Neural progenitor cell (in vitro differentiated cells): ENCODE measurements around the gene ZNF559. TPM values are rescaled to one million over a fixed set of nuclear protein-coding genes. Genes with fewer than 3 reads are reported as not detected.
A peak's percentile ranks its signal among the peaks of the same experiment; 100 is the strongest.

Experiments
- DNase-seq: peaks from one replicate; pipeline ENCODE4 v3.0.0-alpha.2; 2016; ENCODE audit warnings: low spot score
- H2AFZ ChIP-seq: fragments of 200-600 bp; sonication (generic); replicated peaks from 2 replicates; pipeline ENCODE4 v1.6.1; 2016; ENCODE audit warnings: antibody characterized with exemption
- H3F3A ChIP-seq: fragments of 200-600 bp; sonication (generic); 2 replicates; pipeline ENCODE4 v1.6.1; 2016; ENCODE audit warnings: antibody characterized with exemption, low read depth
- H3K27ac ChIP-seq: fragments of 200-600 bp; sonication (generic); 2 replicates; pipeline ENCODE4 v1.5.1; 2016; ENCODE audit warnings: mild to moderate bottlenecking
- H3K27me3 ChIP-seq: fragments of 200-600 bp; sonication (generic); 2 replicates; pipeline ENCODE4 v1.6.1; 2016; ENCODE audit warnings: mild to moderate bottlenecking, moderate library complexity
- H3K36me3 ChIP-seq: fragments of 200-600 bp; sonication (generic); 2 replicates; pipeline ENCODE4 v1.5.1; 2016
- H3K4me1 ChIP-seq: fragments of 200-600 bp; sonication (generic); 2 replicates; pipeline ENCODE4 v1.6.1; 2016; ENCODE audit warnings: mixed run types
- H3K4me2 ChIP-seq: fragments of 200-600 bp; sonication (generic); 2 replicates; pipeline ENCODE4 v1.6.1; 2016
- H3K4me3 ChIP-seq: fragments of 200-600 bp; sonication (generic); 2 replicates; pipeline ENCODE4 v1.5.1; 2016
- H3K79me2 ChIP-seq: fragments of 200-600 bp; sonication (generic); 2 replicates; pipeline ENCODE4 v1.6.1; 2016; ENCODE audit warnings: low read depth
- H3K9ac ChIP-seq: fragments of 200-600 bp; sonication (generic); 2 replicates; pipeline ENCODE4 v1.6.1; 2016
- H3K9me3 ChIP-seq: fragments of 200-600 bp; sonication (generic); 2 replicates; pipeline ENCODE4 v1.5.1; 2016; ENCODE audit warnings: low read depth
- H4K20me1 ChIP-seq: fragments of 200-600 bp; sonication (generic); 2 replicates; pipeline ENCODE4 v1.6.1; 2016; ENCODE audit warnings: low read depth
- H3K27ac Mint-ChIP-seq: 3 replicates; pipeline ENCODE4 v1.8.0; 2021; ENCODE audit warnings: mixed read lengths
- H3K27me3 Mint-ChIP-seq: 2 replicates; pipeline ENCODE4 v1.8.0; 2022; ENCODE audit warnings: low read depth, mild to moderate bottlenecking, inconsistent platforms, moderate library complexity, mixed read lengths; ENCODE audit not compliant: insufficient read depth
- H3K36me3 Mint-ChIP-seq: 3 replicates; pipeline ENCODE4 v1.8.0; 2021; ENCODE audit warnings: mixed read lengths
- H3K4me1 Mint-ChIP-seq: 3 replicates; pipeline ENCODE4 v1.8.0; 2021; ENCODE audit warnings: mixed read lengths
- H3K4me3 Mint-ChIP-seq: 3 replicates; pipeline ENCODE4 v1.8.0; 2021; ENCODE audit warnings: mild to moderate bottlenecking, moderate library complexity, mixed read lengths
- H3K9me3 Mint-ChIP-seq: 3 replicates; pipeline ENCODE4 v1.8.0; 2020; ENCODE audit warnings: mixed read lengths
- EZH2 ChIP-seq: fragments of 200-600 bp; sonication (generic); IDR thresholded peaks from 2 replicates; pipeline ENCODE4 v1.6.1; 2017; ENCODE audit warnings: antibody characterized with exemption, mild to moderate bottlenecking, moderate library complexity
- EZH2phosphoT487 ChIP-seq: fragments of 200-600 bp; sonication (generic); IDR thresholded peaks from 2 replicates; pipeline ENCODE4 v1.6.1; 2017; ENCODE audit warnings: antibody characterized with exemption
- total RNA-seq: library from RNA; depleted of rRNA; stranded (reverse); fragments of >200 nt; gene quantifications from 2 replicates; pipeline ENCODE4 v1.2.3, GENCODE V29; 2015; ENCODE audit warnings: low replicate concordance
- TF ChIP-seq, protein P1 (sequence below): fragments of 200-600 bp; sonication (generic); IDR thresholded peaks from 2 replicates; pipeline ENCODE4 v1.5.1; 2017; ENCODE audit warnings: antibody characterized with exemption, mild to moderate bottlenecking

The ZNF559 gene
- total RNA-seq, 1 donor from 2014 or later, result 79.8 TPM

DNA sequence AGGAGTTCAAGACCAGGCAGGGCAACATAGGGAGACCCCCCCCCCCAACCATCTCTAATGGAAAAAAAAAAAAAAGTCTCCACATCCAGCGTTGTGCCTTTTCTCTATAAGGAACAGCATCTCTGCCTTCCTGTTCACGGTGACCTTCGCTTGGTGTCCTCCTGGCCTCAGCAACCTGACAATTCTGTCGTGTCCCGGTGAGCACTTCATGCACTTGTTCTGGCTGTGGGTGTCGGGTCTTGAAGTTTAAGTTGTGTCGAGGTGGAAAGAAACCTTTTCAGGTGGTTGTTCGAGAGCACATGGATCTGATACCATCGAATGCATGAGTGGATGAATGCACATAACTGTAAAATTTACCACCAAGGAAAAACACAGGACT is 594 bp downstream of the ZNF559 start:
- peak overlapping the region; percentile 74 for H3K4me2 ChIP-seq
- H3K9ac ChIP-seq, result peak overlapping the region; percentile 56
- H3F3A ChIP-seq, result peaks cover 14% of the 10 kb centered on the region
- TF ChIP-seq, protein P1, sequence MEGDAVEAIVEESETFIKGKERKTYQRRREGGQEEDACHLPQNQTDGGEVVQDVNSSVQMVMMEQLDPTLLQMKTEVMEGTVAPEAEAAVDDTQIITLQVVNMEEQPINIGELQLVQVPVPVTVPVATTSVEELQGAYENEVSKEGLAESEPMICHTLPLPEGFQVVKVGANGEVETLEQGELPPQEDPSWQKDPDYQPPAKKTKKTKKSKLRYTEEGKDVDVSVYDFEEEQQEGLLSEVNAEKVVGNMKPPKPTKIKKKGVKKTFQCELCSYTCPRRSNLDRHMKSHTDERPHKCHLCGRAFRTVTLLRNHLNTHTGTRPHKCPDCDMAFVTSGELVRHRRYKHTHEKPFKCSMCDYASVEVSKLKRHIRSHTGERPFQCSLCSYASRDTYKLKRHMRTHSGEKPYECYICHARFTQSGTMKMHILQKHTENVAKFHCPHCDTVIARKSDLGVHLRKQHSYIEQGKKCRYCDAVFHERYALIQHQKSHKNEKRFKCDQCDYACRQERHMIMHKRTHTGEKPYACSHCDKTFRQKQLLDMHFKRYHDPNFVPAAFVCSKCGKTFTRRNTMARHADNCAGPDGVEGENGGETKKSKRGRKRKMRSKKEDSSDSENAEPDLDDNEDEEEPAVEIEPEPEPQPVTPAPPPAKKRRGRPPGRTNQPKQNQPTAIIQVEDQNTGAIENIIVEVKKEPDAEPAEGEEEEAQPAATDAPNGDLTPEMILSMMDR, result no peak
- TF ChIP-seq EZH2, result no peak
- H2AFZ ChIP-seq, result peak overlapping the region; percentile 57
- Mint-ChIP-seq H3K36me3 (peaks cover 38% of the 10 kb centered on the region), H3K4me1 (peaks cover 8% of the 10 kb centered on the region), H3K27me3 (peaks cover 12% of the 10 kb centered on the region), H3K4me3 (peak overlapping the region; percentile 92), H3K9me3 (peaks cover 70% of the 10 kb centered on the region), H3K27ac (no peak overlapping the region)
- no peak for DNase-seq
- H3K27me3 ChIP-seq, result no peaks in the 10 kb centered on the region
- H3K4me1 ChIP-seq, result no peaks in the 10 kb centered on the region
- H3K79me2 ChIP-seq, result peaks cover 52% of the 10 kb centered on the region
- H3K27ac ChIP-seq, result no peak overlapping the region
- peaks cover 22% of the 10 kb centered on the region for H3K9me3 ChIP-seq
- peaks cover 28% of the 10 kb centered on the region for H3K36me3 ChIP-seq
- H4K20me1 ChIP-seq, result no peaks in the 10 kb centered on the region
- H3K4me3 ChIP-seq, result peak overlapping the region; percentile 68

GRCh38 chr19:9329999-9330398 is 6.0 kb downstream of the ZNF559 start:
- Mint-ChIP-seq H3K9me3 (peaks cover 87% of the 10 kb centered on the region), H3K4me3 (no peak overlapping the region), H3K27me3 (peaks cover 3% of the 10 kb centered on the region), H3K36me3 (peaks cover 75% of the 10 kb centered on the region), H3K4me1 (no peaks in the 10 kb centered on the region), H3K27ac (no peak overlapping the region)
- DNase-seq, result no peak
- no peaks in the 10 kb centered on the region for H3K27me3 ChIP-seq
- H3K4me3 ChIP-seq, result no peak overlapping the region
- TF ChIP-seq EZH2 (no peak), EZH2phosphoT487 (no peak)
- TF ChIP-seq, protein P1, result no peak
- peaks cover 96% of the 10 kb centered on the region for H3K79me2 ChIP-seq
- H3F3A ChIP-seq, result no peaks in the 10 kb centered on the region
- no peak overlapping the region for H3K4me2 ChIP-seq
- H2AFZ ChIP-seq, result no peak overlapping the region
- no peak overlapping the region for H3K27ac ChIP-seq
- peaks cover 62% of the 10 kb centered on the region for H3K9me3 ChIP-seq
- H3K9ac ChIP-seq, result no peak overlapping the region
- H3K36me3 ChIP-seq, result peaks cover 68% of the 10 kb centered on the region
- H4K20me1 ChIP-seq, result no peaks in the 10 kb centered on the region
- H3K4me1 ChIP-seq, result no peaks in the 10 kb centered on the region

DNA sequence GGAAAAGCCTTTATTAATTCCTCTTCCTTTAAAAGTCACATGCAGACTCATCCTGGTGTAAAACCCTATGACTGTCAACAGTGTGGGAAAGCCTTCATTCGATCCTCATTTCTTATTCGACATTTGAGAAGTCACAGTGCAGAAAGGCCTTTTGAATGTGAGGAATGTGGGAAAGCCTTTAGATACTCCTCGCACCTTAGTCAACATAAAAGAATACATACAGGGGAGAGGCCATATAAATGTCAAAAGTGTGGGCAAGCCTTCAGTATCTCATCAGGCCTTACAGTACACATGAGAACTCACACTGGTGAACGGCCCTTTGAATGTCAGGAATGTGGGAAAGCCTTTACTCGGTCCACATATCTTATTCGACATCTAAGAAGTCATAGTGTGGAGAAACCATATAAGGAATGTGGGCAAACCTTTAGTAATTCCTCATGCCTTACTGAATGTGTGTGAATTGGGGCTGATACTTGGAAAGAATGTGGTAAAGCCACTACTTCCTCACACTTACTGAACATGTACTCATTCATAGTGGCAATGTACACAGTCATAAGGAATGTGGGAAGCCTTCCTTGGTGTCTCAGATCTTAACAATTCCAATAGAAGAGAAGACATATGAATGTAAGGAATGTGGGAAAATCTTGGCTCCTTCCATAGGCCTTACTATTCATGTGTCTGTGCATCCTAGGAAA is 18.8 kb downstream of the ZNF559 start:
- no peak for TF ChIP-seq EZH2phosphoT487
- no peak for TF ChIP-seq EZH2
- TF ChIP-seq, protein P1, result no peak
- Mint-ChIP-seq H3K4me3 (no peak overlapping the region), H3K36me3 (peaks cover 72% of the 10 kb centered on the region), H3K27ac (no peak overlapping the region), H3K9me3 (peaks cover 87% of the 10 kb centered on the region), H3K27me3 (peaks cover 4% of the 10 kb centered on the region), H3K4me1 (no peaks in the 10 kb centered on the region)
- Histone ChIP-seq H3K27me3 (no peaks in the 10 kb centered on the region), H3K9me3 (peaks cover 73% of the 10 kb centered on the region), H3K79me2 (peaks cover 8% of the 10 kb centered on the region), H3F3A (no peaks in the 10 kb centered on the region), H3K9ac (no peak overlapping the region), H3K4me2 (no peak overlapping the region), H2AFZ (no peak overlapping the region), H3K4me3 (no peak overlapping the region), H3K4me1 (no peaks in the 10 kb centered on the region), H4K20me1 (no peaks in the 10 kb centered on the region), H3K36me3 (peaks cover 77% of the 10 kb centered on the region), H3K27ac (no peak overlapping the region)
- no peak for DNase-seq
